ACHN (cell line): ENCODE measurements around the gene BTBD2.

Experiments
- DNase-seq: peaks from one replicate; pipeline ENCODE4 v3.0.0-alpha.2; 2015
- in situ Hi-C: cut with HindIII; loops from 2 replicates; pipeline ENCODE4 v1.10.0; 2017; ENCODE audit warnings: low sequenced_read_pairs, low pct_ligation_motif_present, low pct_unique_long_range_greater_than_20kb

Gene BTBD2

DNA sequence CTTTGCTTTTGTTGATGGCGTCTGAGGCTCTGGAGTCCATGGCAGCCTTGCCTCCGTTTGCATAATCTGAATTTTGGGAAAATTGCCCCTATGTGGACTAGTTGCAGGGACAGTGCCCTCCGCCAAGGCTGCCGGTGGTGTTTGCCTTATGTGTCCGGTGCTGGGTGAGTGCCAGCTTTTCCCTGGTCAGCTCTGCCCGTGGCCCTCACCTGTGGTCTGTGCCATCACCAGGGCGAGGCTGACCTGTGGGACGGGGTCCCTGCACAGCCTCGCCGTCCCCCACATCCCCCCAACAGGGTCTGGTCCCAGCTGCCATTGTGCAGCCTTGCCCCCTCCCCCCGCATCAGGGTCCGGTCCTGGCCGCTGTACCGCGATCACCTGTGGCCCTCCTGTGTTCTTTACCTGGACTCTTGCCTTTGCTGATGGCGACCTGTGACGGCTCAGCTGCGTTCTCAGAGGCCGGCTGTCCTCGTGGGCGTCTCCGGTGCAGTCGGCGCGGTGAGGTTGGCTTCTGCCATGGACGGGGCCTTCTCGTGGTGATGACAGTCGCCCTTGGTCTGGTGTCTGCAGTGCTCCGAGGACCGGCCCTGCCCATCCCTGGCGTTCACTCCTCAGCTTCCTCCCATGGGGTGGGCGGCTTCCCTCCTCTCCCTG is 61.9 kb downstream of the BTBD2 start:
- in situ Hi-C loops: no loop called here
- no peak for DNase-seq

DNA sequence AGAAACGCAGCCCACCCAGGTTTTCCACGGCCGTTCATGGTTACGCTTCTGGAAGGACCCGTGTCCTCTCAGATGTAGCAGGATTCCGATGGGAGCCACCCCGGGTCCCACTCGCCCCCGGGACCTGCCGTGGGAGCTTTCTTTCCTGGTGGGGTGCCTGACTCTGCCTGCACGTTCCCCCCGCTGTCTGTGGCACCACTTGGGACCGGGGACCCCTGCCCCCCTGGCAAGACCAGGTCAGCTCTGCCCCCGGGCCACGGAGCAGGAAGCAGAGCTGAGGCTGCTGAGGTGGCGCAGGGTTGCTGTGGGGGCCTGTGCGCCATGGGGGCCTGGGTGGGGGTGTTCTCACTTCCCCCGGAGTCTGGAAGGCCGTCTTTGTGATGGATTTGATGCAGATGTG is 62.5 kb downstream of the BTBD2 start:
- in situ Hi-C loops: no loop called here
- no peak for DNase-seq

DNA sequence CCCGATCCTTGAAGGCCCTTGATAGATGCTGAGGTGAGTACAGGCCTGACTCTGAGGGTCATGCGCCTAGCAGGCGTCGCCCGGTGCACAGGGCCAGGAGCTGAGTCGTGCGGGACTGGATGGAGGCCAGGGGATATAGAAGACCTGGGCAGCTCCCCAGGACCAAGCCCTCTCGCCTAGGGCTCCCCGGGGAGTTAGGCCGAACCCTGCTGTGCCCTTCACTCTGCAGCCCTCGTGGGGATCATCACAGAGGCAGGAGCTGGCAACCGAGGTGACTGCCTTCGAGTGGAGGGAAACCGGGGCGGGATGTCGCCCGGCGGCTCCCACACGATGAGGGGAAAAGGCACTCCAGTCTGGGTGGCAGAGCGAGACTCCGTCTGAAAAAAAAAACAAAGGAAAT is 62.9 kb downstream of the BTBD2 start:
- in situ Hi-C loops: no loop called here

DNA sequence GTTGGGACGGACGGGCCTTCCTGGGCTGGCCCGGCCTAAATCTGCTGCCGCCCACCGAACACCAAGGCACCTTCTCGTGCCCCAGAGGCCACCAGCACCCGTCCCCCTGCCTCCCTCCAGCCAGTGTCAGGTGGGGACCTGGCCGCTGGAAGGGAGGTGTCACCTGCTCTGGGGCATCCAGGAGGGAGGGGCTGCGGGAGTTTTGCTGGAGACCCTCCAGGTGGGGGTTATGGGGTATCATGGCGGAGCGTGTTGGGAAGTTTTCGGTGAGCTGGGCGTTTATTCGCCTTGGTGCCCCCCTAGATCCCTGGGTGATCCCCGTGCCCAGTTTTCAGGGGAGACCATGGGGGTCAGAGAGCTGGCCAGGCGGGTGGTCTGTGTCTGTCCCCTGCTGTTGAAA is 64.9 kb downstream of the BTBD2 start:
- DNase-seq: no peak
- in situ Hi-C loops: no loop called here

More for the DNA sequence above, 62.9 kb downstream of the BTBD2 start:
- DNase-seq: no peak

DNA sequence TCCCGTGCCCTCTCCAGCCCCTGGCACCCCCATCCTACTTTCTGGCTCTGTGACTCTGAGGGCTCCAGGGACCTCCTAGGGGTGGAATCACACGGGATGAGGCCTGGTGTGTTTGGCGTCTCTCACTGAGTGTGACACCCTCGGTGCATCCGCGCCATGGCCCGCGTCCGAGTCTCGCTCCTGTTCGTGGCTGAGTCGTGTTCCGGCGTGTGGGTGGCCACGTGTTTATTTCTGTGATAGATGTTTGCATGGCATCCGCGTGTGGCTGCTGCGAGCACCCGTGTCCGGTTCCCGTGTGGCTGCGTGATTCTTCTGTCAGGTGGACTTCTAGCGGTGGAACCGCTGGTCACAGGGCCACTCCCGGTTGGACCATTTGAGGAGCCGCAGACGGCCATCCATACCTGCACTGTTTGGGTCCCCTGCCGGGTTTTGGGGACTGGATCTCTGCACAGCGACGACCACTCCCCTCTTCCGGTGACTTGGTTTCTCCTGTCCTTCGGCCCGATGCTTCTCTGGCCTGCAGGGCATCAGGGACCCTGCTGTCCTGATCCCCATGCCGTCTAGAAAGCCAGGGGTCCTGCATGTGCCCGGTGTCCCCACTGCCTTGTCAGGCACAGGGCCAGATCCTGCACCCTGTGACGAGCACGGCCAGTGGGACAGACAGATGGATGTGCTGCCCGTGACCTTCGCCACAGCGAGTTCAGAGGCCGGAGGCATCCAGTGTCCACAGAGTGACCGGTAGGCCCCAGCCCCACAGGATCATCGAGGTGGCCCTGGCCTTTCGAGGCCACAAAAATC is 66.0 kb downstream of the BTBD2 start:
- in situ Hi-C loops: no loop called here
- no peak for DNase-seq

DNA sequence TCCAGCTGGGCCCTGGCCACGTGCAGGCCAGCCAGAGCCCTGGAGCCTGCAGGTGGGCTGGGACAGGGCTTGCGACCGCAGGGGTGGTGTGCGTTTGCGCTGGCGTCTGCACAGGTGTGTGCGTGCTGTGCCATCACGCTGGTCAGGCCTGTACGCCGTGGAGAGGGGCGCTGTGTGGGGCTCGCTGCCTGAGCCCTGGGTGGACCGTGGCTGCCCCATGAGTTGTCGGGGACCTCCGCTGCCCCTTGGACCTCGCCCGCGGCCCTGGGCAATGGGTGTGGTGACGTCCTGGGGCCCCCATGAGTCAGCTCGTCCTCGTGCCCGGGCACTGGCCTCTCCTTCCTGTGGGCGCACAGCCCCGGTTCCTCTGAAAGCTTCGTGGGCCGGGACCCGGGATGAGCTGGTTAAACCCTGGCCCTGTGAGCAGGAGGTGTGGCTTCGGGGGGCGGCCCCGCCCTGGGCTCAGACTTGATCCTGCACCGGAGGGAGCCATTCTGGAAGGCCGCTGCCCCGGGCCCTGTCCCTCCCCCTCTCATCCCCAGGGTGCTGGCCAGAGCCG is 67.8 kb downstream of the BTBD2 start:
- no peak for DNase-seq

DNA sequence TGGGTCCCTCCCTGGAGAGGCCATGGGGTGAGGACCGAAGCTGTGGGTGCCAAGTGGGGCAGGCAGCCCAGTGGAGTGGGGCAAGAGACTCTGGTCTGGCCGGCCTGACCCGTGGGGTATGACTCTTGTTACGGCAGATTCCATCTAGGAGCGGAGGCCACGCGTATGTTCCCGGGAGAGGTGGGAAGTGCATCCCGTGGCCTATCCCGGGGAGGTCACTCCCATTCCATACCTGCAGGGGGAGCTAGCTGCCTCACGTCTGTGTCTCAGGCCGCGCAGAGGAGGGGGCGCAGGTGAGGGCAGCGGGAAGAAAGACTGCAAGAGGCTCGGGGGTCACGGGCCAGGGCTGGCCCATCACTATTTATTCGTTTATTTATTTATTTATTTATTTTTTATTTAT is 69.6 kb downstream of the BTBD2 start:
- in situ Hi-C loops: no loop called here
- DNase-seq: peak; percentile 40

More for the DNA sequence above, 67.8 kb downstream of the BTBD2 start:
- in situ Hi-C loops: no loop called here

DNA sequence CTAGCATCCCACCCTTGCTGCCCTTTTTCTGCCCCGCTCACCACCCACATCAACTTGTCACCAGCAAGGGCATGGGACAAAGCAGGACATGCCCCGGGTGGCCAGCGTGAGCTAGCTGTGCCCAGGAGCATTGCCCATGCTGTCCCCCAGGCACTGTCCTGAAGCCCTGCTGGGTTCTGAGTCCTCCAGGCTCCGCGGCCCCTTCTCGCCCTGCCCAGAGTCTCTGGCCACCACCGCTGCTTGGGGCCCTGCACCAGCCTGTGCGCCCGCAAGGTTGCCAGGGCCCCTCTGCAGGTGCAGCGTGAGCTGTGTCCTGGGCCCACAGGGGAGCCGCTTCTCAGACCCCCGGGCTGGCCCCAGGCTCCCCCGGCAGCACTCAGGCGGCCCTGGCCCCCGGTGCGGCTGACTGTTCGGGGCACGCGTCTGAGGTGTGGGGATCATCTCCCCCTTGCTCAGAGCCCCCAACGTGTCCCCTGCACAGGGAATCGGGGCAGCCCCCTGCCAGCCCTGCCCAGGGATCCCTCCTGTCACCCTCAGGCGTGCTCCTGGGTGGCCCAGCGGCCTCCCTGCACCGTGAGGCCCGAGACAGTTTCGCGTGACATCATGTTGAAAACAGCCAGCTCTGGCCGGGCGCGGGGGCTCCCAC is 70.5 kb downstream of the BTBD2 start:
- no peak for DNase-seq
- in situ Hi-C loops: no loop called here

DNA sequence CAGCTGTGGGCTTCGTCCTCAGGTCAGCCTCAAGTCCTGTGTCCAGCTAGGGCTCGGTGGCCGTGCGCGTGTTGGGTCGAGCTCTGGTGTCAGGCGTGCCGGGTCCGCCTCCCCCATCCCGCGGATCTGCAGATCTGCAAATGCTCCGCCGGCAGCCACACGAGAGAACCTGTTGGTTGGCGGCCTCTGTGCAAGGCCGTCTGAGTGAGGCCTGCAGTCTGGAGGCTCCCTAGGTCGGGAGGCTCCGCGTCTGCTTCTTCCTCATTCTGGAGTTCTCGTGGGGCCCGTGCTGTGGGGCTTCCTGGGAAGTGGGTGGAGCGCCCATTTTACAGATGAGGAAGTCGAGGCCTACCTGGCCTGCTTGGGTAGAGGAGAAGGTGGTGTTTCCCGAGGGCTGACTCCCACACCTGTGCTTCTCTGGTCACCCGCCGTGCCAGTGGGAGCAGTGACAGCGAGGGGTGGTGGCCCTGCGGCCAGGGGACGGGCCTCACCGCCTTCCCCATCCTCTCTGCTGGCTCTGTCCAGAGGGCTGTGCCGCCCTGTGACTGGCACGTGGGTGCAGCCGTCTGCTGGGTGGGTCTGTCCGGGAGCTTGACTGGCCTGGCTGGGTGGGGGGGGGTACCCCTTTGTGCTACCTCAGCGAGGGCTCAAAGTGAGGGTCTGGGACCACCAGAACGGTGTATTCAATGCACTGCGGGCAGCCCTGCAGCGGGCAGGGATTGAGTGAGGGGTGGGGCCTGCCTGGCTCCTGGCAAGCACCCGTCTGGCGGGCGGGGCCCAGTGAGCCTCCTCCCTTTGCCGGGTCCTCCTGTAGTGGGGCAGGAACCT is 71.2 kb downstream of the BTBD2 start:
- in situ Hi-C loops: no loop called here
- DNase-seq: no peak

DNA sequence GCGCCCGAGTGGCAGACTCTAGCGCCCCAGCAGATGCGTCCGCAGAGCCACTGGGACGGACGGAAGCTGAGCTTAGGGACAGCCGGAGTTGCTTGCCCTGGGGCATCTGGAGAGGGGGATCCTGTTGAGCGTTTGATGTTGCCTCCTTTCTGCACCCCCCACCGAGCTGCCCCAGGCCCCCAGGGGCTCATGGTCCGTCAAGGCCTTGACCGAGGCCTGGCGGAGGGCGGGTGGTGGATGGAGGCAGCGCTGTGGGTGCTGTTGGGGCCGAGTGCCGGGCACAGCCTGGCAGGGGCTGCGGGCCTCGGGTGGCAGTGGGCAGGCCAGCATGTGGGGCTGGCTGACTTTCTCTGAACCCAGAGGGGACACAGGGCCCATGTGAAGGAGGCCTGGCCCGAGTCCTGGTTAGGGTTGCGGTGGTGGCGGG is 71.8 kb downstream of the BTBD2 start:
- in situ Hi-C loops: no loop called here
- DNase-seq: no peak

DNA sequence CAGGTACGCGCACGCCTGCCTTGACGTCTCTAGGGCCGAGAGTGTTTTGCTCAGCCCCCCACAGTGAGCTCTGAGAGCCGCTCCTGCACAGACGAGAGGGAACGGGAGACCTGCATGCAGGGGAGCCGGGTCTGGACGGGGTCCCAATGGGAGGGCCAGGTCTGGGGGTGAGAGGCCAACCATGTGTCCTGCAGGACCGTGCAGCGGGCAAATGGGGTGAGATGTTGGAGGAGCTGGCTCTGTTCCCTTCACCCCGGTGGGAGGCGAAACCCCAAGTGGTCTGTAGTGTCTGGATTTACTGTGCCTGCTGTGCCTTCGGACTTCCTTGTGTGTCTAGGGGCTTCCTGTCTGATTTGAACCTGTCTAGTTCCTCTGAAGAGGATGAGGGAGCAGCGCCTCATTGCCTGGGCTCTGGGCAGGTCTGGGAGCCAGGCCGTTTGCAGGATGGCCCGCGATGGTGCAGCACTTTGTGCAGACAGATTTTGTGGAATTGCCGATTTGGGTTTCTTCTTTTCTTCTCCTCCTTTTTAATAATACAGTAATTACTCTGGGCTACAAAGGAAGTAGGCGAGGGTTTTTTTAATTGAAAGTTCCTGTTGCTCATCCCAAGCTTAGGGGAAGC is 72.5 kb downstream of the BTBD2 start:
- no peak for DNase-seq
- in situ Hi-C loops: no loop called here

DNA sequence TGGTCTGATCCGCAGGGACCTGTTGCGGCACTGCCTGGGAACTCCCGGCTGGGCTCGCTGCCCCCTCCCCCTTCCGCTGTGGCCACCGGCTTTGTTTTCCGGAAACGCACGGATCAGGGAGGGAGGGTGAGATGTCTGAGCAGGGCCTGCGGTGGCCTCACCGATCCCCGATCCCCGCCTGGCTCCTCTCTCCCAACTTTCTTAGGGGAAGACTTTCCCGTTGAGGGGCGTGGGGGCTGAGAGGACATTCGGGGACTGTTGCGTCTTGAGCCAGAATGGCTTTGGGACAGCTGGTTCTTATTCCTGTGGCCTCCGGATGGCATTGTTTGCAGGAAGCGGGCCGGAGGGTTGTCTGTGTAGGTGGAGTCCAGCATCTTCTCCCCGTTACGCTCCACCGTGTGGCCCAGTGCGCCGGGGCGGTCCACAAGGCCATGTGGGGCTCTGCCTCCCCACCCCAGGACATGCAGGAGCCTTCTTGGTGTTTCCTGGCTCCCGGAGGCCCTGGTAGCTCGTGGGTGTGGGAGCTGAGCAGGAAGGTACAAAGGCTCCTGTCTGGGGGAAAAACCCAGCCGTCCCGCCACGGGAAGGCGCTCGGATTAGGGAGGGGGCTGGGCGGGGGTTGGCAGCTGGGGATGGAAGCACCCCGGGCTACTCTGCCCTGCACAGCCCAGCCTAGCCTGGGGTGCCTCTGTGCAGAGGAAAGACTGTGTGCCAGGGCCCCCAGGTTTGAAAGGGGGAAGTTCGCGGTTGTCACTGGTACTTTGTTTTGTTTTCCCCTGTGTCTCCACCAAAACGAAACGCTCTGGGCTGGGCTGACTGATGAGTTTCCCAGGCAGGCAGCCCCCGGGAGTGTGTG is 73.2 kb downstream of the BTBD2 start:
- in situ Hi-C loops: no loop called here
- peak; percentile 68 for DNase-seq

DNA sequence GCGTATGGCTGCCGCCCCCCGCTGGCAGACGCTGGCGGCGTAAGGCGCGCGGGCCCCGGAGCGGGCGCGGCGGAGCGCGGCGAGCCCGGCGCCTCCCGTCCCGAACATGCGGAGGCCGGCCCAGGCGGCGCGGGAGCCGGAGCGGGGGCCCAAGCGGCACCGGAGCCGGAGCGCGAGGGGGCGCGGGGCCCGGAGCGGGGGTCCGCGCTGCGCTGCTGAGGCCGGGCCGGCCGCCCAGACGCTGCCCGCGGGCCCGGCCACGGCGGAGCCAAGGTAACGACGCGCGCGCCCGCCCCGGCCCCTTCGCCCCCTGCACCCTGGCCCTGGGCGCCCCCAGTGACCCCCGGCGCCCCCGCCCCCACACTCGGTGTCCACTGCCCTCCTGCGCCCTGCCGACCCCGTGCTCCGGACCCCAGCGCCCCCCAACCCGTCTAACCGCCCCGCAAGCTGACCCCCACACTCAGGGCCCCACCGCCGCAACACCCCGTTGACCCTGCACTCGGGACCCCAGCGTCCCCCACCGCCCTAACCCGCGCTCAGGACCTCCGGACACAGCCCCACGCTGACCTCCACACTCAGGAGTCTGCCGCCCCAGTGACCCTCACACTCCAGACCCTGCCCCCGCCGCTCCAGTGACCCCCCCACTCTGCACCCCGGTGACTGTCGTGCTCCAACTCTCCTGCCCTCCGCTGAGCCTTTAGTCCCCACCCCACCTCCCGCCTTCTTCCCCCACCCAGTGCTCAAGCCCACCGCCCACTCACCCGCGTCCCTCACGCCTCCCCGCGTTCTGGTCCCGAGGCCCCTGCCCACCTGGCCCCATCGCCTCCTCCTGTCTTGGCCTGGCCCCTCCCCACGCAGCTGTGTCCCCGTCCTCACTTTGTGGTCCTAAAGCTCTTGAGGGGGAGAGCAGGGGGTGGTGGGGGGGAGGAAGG is 74.1 kb downstream of the BTBD2 start, which contains the start of gene CSNK1G2:
Gene CSNK1G2, plus strand, starts transcription at position 27 of the 932 bp plus-strand sequence. CDS start 28,601 bp downstream, outside the sequence.
- in situ Hi-C loops: no loop called here
- no peak for DNase-seq

DNA sequence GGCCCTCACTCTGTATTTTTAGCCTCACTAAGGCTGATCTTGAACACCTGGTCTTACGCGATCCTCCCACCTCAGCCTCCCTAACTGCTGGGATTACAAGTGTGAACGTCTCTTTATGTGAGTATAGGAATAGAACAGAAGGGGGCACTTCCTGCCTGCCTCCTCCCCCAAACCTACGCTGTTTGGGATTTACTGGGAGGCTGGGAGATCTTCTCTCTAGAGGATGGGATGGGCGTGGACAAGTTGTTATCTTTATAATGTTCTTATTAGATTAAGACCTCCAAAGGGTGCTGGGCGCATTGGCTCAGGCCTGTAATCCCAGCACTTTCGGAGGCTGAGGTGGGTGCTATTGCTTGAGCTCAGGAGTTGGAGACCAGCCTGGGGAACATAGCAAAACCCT is 77.4 kb downstream of the BTBD2 start:
- DNase-seq: no peak

DNA sequence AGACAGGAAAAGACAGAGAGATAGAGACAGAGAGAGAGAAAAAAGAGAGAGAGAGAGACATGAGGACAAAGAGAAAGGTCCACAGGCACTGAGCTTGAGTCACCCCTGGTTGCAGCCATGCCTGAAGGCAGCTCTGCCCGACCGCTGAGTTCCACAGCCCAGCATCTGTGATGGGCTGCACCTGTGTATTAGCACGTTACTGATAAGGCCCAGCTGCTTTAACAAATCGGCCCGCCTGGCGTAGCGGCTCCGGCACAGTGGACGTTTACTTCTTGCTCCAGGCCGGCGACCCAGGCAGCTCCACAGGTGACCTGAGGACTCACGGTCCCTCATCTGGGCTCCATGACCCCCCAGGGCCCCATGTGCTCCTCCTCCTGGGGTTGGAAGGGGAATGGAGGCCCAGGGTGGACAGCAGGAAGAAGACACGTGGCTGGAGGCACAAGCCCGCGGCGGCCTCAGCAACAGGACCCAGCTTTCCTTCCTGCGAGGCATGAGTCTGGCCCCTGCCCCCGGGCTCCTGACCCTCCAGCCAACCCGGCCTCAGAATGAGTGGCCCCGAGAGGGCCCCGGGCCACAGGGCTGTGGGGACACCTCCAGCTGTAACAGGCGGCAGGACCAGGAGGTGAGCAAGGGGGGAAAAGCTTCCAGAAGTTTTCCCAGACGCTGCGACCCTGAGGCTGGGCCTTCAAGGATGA is 78.5 kb downstream of the BTBD2 start:
- in situ Hi-C loops: no loop called here

More for the DNA sequence above, 77.4 kb downstream of the BTBD2 start:
- in situ Hi-C loops: no loop called here

DNA sequence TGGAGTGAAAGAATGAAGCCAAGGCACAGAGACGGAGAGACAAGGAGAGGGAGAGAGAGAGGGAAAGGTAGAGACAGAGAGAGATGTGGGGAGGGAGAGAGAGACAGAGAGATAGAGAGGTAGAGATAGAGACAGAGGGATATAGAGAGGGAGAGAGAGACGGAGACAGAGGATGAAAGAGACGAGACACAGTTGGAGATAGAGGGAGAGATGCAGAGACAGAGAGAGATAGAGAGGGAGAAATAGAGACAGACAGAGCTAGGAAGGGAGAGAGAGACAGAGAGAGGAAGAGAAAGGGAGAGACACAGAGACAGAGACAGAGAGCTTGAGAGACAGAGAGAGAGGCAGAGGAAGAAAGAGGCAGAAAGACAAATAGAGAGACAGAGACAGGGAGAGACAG is 79.1 kb downstream of the BTBD2 start:
- no peak for DNase-seq
- in situ Hi-C loops: no loop called here

More for the DNA sequence above, 78.5 kb downstream of the BTBD2 start:
- DNase-seq: no peak
